ENCODE measurements around the gene SLC15A5.

DNA sequence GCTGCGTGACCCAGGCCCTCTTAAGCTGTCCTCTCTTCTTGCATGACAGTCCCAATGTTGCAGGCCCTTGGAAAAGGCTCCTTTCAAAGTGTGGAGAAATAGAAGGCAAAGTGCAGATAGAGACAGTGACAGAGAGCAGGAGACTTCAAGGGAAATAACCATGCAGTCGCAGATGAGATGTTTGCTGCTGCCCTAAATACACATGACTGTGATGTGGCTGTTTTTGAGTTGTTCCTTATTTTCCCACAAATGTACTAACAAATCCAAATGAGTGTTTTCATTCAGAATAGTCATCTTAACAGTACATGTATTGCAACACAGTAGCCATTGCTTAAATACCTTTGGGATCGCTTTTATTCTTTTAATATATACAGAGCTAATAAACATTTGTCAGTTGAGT is 101.6 kb downstream of the SLC15A5 start:
- TF ChIP-seq CTCF (IDR thresholded peaks at IDR 0.05): no peak
- no peak for TF ChIP-seq EP300 (IDR thresholded peaks at IDR 0.05)
- no peak for TF ChIP-seq POLR2AphosphoS5 (IDR thresholded peaks at IDR 0.05)
- no peak for TF ChIP-seq POLR2A (IDR thresholded peaks at IDR 0.05)

All from suprapubic skin (tissue), 4 donors.